LNCaP clone FGC (cell line): Measurements from ENCODE around the gene AKAP13.

ENCODE experiments used
- DNase-seq: peaks from one replicate; pipeline ENCODE4 v3.0.0-alpha.2; 2011; ENCODE audit warnings: low read depth
- H3K4me3 ChIP-seq: 2 replicates; pipeline ENCODE4 v1.5.1; 2011; ENCODE audit warnings: mild to moderate bottlenecking, low read depth, low read length, control low read depth
- TF ChIP-seq, protein P1 (sequence below): IDR thresholded peaks from 2 replicates; pipeline ENCODE4 v1.5.1; 2012; ENCODE audit warnings: mild to moderate bottlenecking; ENCODE audit not compliant: control insufficient read depth, insufficient read depth; ENCODE audit errors: extremely low read depth

Gene AKAP13

DNA sequence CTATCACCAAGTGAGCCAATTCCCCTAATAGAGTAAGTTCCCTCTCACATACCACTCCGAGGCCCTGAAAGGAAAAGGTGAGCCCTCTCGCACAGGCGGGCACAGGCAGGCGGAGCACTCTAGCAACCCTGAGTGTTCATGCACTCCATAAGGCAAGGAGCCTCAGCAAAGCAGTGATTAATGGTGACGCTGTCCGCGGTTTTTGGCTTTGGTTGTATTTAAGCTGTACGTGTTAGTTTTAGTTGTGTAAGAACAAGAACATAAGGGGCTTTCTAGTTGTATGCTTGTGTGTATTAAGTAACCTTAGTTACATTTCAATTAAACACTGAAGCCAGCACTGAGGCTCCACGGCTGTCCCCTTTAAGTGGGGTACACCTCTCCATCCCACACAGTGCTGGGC lies 381.2 kb downstream of the AKAP13 start:
- no peak overlapping the region for H3K4me3 ChIP-seq
- TF ChIP-seq, protein P1, sequence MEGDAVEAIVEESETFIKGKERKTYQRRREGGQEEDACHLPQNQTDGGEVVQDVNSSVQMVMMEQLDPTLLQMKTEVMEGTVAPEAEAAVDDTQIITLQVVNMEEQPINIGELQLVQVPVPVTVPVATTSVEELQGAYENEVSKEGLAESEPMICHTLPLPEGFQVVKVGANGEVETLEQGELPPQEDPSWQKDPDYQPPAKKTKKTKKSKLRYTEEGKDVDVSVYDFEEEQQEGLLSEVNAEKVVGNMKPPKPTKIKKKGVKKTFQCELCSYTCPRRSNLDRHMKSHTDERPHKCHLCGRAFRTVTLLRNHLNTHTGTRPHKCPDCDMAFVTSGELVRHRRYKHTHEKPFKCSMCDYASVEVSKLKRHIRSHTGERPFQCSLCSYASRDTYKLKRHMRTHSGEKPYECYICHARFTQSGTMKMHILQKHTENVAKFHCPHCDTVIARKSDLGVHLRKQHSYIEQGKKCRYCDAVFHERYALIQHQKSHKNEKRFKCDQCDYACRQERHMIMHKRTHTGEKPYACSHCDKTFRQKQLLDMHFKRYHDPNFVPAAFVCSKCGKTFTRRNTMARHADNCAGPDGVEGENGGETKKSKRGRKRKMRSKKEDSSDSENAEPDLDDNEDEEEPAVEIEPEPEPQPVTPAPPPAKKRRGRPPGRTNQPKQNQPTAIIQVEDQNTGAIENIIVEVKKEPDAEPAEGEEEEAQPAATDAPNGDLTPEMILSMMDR = no peak
- DNase-seq = no peak

DNA sequence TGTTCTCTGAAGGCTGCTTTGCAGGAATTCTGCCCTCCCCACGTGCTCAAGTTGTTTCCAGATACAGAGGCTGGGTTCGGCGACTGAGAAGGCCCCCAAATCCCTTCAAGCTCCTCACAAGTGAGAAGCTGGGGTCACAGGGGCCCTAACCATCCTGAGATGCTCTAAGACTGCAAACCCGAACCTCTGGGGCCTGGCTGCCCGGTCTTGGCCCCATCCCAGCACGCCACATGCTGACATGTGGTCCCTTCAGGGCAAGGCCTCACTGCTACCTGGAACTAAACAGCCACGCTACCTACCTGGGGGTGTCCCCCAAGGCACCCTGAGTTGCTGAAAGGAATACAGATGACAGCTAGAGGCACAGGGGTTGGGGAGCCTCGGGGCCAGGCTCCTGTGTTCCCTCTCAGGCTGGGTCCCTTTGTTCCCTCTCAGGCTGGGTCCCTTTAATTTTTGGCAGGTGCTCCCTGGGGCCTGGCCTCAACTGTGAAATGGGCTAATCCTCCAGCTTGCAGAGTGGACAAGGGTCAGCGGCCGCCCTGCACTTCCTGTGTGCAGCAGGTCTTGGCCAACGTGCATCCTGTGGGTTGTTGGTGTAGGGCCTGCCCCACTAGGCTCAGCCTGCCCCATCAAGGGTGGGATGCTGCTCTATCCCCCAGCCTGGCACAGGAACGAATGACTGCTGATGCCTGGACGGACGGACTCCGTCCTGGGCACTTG lies 381.8 kb downstream of the AKAP13 start:
- no peak overlapping the region for H3K4me3 ChIP-seq
- TF ChIP-seq, protein P1 = no peak
- DNase-seq = no peak

DNA sequence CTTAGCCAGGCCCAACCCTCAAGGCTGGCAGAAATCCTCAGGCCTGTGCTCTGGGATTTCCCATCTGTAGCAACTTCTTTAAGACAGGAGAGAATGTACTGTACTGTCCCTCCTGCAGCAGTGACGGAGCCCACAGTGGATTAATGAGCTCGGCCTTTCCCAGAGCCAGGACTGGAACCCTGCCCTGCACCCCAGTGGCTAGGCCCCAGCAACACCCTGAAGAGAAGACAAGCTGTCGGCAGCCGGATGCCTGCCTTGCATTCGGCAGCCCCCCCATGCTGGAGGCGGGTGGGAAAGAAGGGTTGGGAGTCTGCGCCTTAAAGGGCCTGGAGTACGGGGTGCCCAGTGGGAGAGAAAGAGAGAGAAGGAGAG lies 382.3 kb downstream of the AKAP13 start:
- no peak overlapping the region for H3K4me3 ChIP-seq
- DNase-seq = no peak
- TF ChIP-seq, protein P1 = no peak

DNA sequence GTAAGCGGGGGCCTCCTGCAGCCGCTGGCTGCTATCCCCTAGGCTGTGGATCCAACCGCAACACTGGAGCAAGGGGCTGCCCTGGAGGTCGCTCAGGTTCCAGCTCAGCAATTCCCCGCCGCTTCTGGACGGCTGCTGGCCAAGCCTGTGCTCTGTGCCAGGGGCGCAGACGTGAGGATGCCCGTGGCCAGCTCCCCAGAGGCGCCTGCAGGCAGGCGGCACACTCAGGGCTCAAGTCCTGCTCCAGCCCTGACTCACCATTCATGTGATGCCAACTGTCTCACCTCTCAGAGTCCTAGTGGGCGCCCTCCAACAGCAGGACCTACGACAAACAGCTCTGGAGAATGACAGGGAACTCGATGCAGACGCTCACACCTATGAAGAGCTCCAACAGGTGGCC lies 382.8 kb downstream of the AKAP13 start:
- TF ChIP-seq, protein P1 = no peak
- no peak for DNase-seq
- no peak overlapping the region for H3K4me3 ChIP-seq

DNA sequence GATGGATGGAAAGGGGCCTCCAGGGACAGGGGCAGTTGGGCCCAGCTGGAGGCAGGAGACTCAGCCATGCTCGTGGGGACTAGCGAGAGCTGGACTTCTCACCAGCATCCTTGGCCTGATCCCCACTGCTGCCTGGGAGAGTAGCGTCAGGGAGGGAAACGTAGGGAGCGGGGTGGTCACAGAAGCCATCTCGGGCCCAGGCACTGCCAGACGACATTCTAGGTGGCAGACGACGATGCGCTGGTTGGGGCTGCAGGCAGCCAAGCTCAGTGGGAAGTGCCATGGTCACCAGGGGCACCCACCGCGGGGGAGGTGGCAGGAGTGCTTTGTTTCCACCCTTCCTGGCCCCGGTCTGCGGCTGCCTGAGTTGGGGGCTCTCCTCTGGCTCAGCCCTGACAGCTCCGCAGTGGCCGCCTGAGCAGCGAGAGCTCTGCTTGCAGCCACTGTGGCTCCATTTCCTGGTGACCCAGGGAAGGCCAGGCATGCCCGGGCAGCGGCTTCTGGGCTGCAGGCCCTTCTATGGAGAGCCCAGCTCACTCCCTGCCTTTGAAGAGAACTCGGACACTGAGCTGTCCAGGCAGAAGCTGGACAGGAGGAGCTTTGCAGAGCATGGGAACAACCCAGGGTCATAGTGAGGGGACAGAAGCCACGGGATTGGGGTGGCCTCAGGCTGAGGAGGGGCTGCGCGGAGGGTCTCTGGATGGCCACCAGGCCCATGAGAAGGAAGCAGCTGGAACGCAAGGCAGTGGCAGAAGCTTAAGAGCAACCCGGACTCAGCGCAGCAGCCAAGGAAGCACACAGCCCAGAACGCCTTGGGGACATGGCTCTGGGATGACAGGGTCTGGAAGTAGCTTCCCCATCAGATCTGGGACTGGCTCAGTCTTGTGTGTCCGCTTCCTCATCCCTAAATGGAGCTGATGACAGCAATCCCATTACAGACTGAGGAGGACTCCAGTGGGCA lies 383.6 kb downstream of the AKAP13 start:
- no peak overlapping the region for H3K4me3 ChIP-seq
- TF ChIP-seq, protein P1 = no peak
- no peak for DNase-seq

DNA sequence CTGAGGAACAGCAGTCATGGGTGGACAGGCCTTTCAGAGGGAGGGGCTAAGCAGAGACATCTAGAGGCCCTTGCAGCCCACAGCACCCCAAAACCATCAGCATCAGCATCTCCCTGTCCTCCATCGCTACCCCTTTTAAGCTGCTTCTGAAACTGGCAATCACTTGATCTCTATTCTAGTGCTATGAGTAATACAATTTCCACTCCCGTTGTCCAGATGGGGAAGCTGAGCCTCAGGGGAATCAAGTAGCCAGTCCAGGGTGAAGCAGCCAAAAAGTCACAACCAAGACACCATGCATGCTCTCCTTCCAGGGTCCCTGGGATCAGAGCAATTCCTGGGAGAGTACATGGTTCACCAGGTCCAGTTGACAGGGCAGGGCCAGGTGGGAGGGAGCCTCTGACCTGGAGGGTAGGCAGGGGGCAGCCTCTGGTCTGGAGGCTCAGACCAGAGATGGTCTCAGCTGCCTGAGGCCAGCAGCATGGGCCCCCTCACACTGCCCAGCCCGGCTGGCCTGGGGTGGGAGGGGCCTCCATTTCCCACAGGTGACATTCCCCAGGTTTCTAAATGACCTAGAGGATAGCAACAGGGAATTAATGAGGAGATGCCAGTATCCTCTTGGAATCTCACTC lies 384.4 kb downstream of the AKAP13 start:
- TF ChIP-seq, protein P1 = no peak
- H3K4me3 ChIP-seq = no peak overlapping the region
- no peak for DNase-seq
